CD14-positive monocyte (primary cell): Measurements from ENCODE around the gene COX6A2. TPM values are rescaled to one million over a fixed set of nuclear protein-coding genes. Genes with fewer than 3 reads are reported as not detected.

Source experiments
- DNase-seq, 3 donors: peaks; one replicate each; pipeline ENCODE4 v3.0.0-alpha.2; 2011 to 2022
- H2AFZ ChIP-seq: 2 replicates; pipeline ENCODE4 v1.6.0; 2012; ENCODE audit warnings: mild to moderate bottlenecking, low read depth, low read length, inconsistent platforms; ENCODE audit not compliant: insufficient read depth, poor library complexity, severe bottlenecking
- H3K27ac ChIP-seq, 2 donors: 1 replicate in 1 of 2; 2 replicates in 1 of 2; pipeline ENCODE4 v1.5.1; 2012 to 2013; ENCODE audit warnings: low read length in 2 of 2, control low read depth in 1 of 2, inconsistent platforms in 1 of 2, low read depth in 1 of 2, mild to moderate bottlenecking in 1 of 2
- H3K27me3 ChIP-seq, 2 donors: one replicate each; pipeline versions ENCODE4 v1.6.0 to v1.6.1; 2011 to 2013; ENCODE audit warnings: low read length in 2 of 2; ENCODE audit not compliant: control insufficient read depth in 2 of 2, insufficient read depth in 2 of 2
- H3K36me3 ChIP-seq, 2 donors: replicated peaks in 1 of 2; 1 replicate in 1 of 2; 2 replicates in 1 of 2; pipeline versions ENCODE4 v1.5.1 to v1.6.1; 2012 to 2013; ENCODE audit warnings: low read length in 2 of 2, control low read depth in 1 of 2, inconsistent platforms in 1 of 2, mild to moderate bottlenecking in 1 of 2; ENCODE audit not compliant: insufficient read depth in 2 of 2, control insufficient read depth in 1 of 2
- H3K4me1 ChIP-seq, 2 donors: 1 replicate in 1 of 2; 2 replicates in 1 of 2; pipeline versions ENCODE4 v1.5.1 to v1.6.1; 2012 to 2013; ENCODE audit warnings: low read length in 2 of 2, control low read depth in 1 of 2, inconsistent platforms in 1 of 2, mild to moderate bottlenecking in 1 of 2, moderate library complexity in 1 of 2; ENCODE audit not compliant: insufficient read depth in 2 of 2, control insufficient read depth in 1 of 2
- H3K4me2 ChIP-seq: replicated peaks from 2 replicates; pipeline ENCODE3; 2012; ENCODE audit warnings: low read length, moderate library complexity, mild to moderate bottlenecking; ENCODE audit not compliant: poor library complexity, severe bottlenecking; ENCODE audit errors: extremely low read depth
- H3K4me3 ChIP-seq, 3 experiments: fragments of 200-600 bp in 1 of 3; sonication (generic) in 1 of 3; replicated peaks in 1 of 3; 1 replicate in 2 of 3; 2 replicates in 1 of 3; pipeline ENCODE4 v1.5.1; 2011 to 2013; ENCODE audit warnings: low read length in 3 of 3, mild to moderate bottlenecking in 3 of 3, control low read depth in 2 of 3, low read depth in 2 of 3, inconsistent platforms in 1 of 3, moderate library complexity in 1 of 3
- H3K79me2 ChIP-seq: 2 replicates; pipeline ENCODE4 v1.6.0; 2012; ENCODE audit warnings: mild to moderate bottlenecking, control low read depth, inconsistent platforms, low read length, moderate library complexity; ENCODE audit not compliant: insufficient read depth
- H3K9ac ChIP-seq: 2 replicates; pipeline ENCODE4 v1.6.0; 2017; ENCODE audit warnings: low read length, mild to moderate bottlenecking; ENCODE audit not compliant: insufficient read depth, poor library complexity, severe bottlenecking
- H3K9me3 ChIP-seq, 2 donors: replicated peaks in 1 of 2; 1 replicate in 1 of 2; 2 replicates in 1 of 2; pipeline versions ENCODE4 v1.5.1 to v1.6.1; 2012 to 2013; ENCODE audit warnings: low read length in 2 of 2, control low read depth in 1 of 2; ENCODE audit not compliant: control insufficient read depth in 1 of 2, insufficient read depth in 1 of 2
- H4K20me1 ChIP-seq: 2 replicates; pipeline ENCODE4 v1.6.0; 2012; ENCODE audit warnings: mild to moderate bottlenecking, low read length, control low read depth, moderate library complexity; ENCODE audit not compliant: insufficient read depth
- H3K27ac Mint-ChIP-seq, 7 donors: one replicate each; pipeline ENCODE4 v1.8.0; 2020; ENCODE audit warnings: mild to moderate bottlenecking in 7 of 7, mixed read lengths in 7 of 7, moderate library complexity in 6 of 7, inconsistent platforms in 2 of 7
- H3K27me3 Mint-ChIP-seq, 3 donors: one replicate each; pipeline ENCODE4 v1.8.0; 2021 to 2022; ENCODE audit warnings: low read depth in 3 of 3, mild to moderate bottlenecking in 3 of 3, mixed read lengths in 3 of 3, moderate library complexity in 3 of 3, inconsistent platforms in 1 of 3
- H3K36me3 Mint-ChIP-seq, 2 donors: one replicate each; pipeline ENCODE4 v1.8.0; 2020; ENCODE audit warnings: mixed read lengths in 2 of 2, inconsistent platforms in 1 of 2, mild to moderate bottlenecking in 1 of 2
- H3K4me1 Mint-ChIP-seq: one replicate; pipeline ENCODE4 v1.8.0; 2020; ENCODE audit warnings: mild to moderate bottlenecking, mixed read lengths
- H3K4me3 Mint-ChIP-seq, 2 donors: one replicate each; pipeline ENCODE4 v1.8.0; 2020; ENCODE audit warnings: mild to moderate bottlenecking in 2 of 2, mixed read lengths in 2 of 2, moderate library complexity in 1 of 2
- H3K9me3 Mint-ChIP-seq, 7 donors: one replicate each; pipeline ENCODE4 v1.8.0; 2020 to 2022; ENCODE audit warnings: mixed read lengths in 7 of 7, mild to moderate bottlenecking in 6 of 7, moderate library complexity in 6 of 7, inconsistent platforms in 2 of 7
- CTCF ChIP-seq: fragments of 200-600 bp; IDR thresholded peaks from one replicate; pipeline ENCODE4 v1.8.0; 2022; ENCODE audit warnings: antibody characterized with exemption, mild to moderate bottlenecking
- WGBS: methylation state at CpG from one replicate; pipeline ENCODE4 v1.1.5; 2013; ENCODE audit warnings: missing lambda C conversion rate; ENCODE audit not compliant: insufficient coverage; 5-methylcytosine and 5-hydroxymethylcytosine counted together
- intact Hi-C, 2 donors: fragments of 100-400 bp; cut with micrococcal nuclease; formaldehyde crosslinking; loops; one replicate each; pipeline versions ENCODE4 v1.15.0 to v1.15.1; 2023
- polyA plus RNA-seq, 3 donors: library from polyadenylated mRNA; depleted of rRNA in 1 of 3; unstranded in 2 of 3; stranded (reverse) in 1 of 3; fragments of 300-500 nt in 2 of 3; fragments of >200 nt in 1 of 3; fragmentation: Illumina TruSeq in 2 of 3; gene quantifications; 1 replicate in 2 of 3; 2 replicates in 1 of 3; pipeline ENCODE4 v1.2.3, GENCODE V29; 2012 to 2021

Gene COX6A2
- polyA plus RNA-seq, 3 donors: not detected

GRCh38 chr16:31410082-31410481 lies 18.1 kb downstream of the COX6A2 start:
- DNase-seq: no peak
- Histone ChIP-seq H3K27ac (no peak overlapping the region), H3K36me3 (no peaks in the 10 kb centered on the region), H3K4me3 (no peak overlapping the region), H2AFZ (no peak overlapping the region), H3K9ac (no peak overlapping the region), H3K9me3 (no peaks in the 10 kb centered on the region), H3K4me2 (no peak overlapping the region), H4K20me1 (no peaks in the 10 kb centered on the region), H3K27me3 (no peaks in the 10 kb centered on the region), H3K79me2 (no peaks in the 10 kb centered on the region), H3K4me1 (no peaks in the 10 kb centered on the region)
- intact Hi-C loops: no loop called here
- no peak for TF ChIP-seq CTCF
- Mint-ChIP-seq H3K4me1 (no peaks in the 10 kb centered on the region), H3K36me3 (no peaks in the 10 kb centered on the region), H3K4me3 (no peak overlapping the region), H3K27me3 (peaks cover 6 to 11% (median 7%) of the 10 kb centered on the region in 3 donors), H3K9me3 (no peaks in the 10 kb centered on the region), H3K27ac (no peak overlapping the region)
- WGBS: 92% methylated on average over 5 of the region's 9 CpGs

DNA sequence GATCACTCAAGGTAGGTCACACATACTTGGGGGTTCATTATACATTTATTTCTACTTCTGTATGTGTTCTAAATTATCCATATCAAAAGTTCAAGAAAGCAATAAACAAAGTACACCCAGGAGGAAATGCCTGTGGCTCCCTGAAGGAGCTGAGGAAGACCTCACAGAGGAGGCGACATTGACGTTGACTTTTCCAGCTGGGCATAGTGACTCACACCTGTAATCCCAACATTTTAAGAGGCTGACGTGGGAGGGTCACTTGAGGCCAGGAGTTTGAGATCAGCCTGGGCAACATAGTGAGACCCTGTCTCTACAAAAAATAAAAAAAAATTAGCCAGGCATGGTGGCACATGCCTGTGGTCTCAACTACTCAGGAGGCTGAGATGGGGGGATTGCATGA lies 18.7 kb downstream of the COX6A2 start:
- Histone ChIP-seq H3K4me2 (no peak overlapping the region), H3K27me3 (no peaks in the 10 kb centered on the region), H3K79me2 (no peaks in the 10 kb centered on the region), H4K20me1 (no peaks in the 10 kb centered on the region), H3K9ac (no peak overlapping the region), H3K27ac (no peak overlapping the region), H3K36me3 (no peaks in the 10 kb centered on the region), H2AFZ (no peak overlapping the region), H3K4me1 (peaks cover under 1 to 2% of the 10 kb centered on the region in 2 donors), H3K9me3 (no peaks in the 10 kb centered on the region), H3K4me3 (no peak overlapping the region)
- no CpG with 5 or more reads among the region's 3 CpGs for WGBS
- no peak for TF ChIP-seq CTCF
- DNase-seq: no peak
- H3K27me3 Mint-ChIP-seq: peaks cover 5 to 9% (median 7%) of the 10 kb centered on the region in 3 donors
- H3K4me3 Mint-ChIP-seq: no peak overlapping the region
- no peak overlapping the region for H3K27ac Mint-ChIP-seq
- H3K4me1 Mint-ChIP-seq: peaks cover 1% of the 10 kb centered on the region
- H3K36me3 Mint-ChIP-seq: no peaks in the 10 kb centered on the region
- no peaks in the 10 kb centered on the region for H3K9me3 Mint-ChIP-seq
- intact Hi-C loops: no loop called here
